ENCODE data around the gene RSPH9. TPM values are rescaled to one million over a fixed set of nuclear protein-coding genes. Genes with fewer than 3 reads are reported as not detected.
A peak's percentile ranks its signal among the peaks of the same experiment; 100 is the strongest.
"Not testable (repeated sequence)": the region's sequence is repeated elsewhere in the genome, so short reads cannot be mapped to it uniquely, and the experiment has no call there.

The RSPH9 gene
- total RNA-seq, 1 experiment from 2014 or later = not detected

DNA sequence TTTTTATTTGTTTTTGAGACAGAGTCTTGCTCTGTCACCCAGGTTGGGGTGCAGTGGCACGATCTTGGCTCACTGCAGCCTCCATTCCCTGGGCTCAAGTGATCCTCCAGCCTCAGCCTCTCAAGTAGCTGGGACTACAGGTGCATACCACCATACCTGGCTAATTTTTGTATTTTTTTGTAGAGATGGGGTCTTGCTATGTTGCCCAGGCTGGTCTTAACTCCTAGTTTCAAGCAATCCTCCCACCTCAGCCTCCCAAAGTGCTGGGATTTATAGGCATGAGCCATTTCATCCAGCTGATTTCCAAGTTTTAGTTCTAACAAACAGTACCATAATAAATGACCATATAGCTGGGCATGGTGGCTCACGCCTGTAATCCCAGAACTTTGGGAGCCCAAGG is 8.0 kb downstream of the RSPH9 start:
- not testable (repeated sequence) for H3K27me3 ChIP-seq, H3K36me3 ChIP-seq, H3K9me3 ChIP-seq, DNase-seq, H3K4me3 ChIP-seq

DNA sequence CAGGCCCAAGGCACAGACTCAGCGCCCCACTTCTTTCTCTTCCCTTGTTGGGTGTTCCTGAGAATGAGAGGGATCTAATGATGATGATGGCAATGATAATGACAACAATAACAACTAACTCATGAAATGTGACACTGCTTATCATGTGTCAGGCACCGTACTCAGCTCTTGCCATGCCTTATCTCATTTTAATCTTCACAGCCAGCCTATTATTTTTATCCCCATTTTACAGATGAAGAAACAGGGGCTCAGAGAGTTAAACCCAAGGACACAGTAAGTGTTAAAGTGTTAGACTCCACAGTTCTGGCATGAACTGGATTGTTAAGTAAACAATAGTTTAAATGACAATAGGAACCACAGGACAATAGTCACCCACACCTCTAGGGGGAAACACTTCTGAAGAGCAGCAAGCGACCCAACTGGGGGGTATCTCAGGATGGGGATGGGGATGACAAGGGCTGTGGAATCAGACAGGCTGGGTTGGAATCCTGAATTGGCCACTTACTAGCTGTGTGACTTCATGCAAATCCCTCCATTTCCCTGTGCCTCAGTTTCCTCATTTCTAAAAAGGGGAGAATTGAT is 12.5 kb downstream of the RSPH9 start:
- H3K27me3 ChIP-seq = no peaks in the 10 kb centered on the region
- no peaks in the 10 kb centered on the region for H3K9me3 ChIP-seq
- no peak overlapping the region for H3K4me3 ChIP-seq
- no peaks in the 10 kb centered on the region for H3K36me3 ChIP-seq
- DNase-seq = no peak

DNA sequence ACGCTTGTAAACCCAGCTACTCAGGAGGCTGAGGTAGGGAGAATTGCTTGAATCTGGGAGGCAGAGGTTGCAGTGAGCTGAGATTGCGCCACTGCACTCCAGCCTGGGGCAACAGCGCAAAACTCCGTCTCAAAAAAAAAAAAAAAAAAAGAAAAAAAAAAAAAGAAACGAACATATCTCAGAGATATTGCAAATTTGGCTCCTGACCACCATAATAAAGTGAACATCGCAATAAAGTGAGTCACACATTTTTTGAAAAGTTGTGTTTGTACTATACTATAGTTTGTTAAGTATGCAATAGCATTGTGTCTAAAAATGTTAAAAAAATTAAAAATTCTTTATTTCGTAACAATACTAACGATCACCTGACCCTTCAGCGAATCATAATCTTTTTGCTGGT is 13.3 kb downstream of the RSPH9 start:
- H3K9me3 ChIP-seq = no peaks in the 10 kb centered on the region
- H3K36me3 ChIP-seq = no peaks in the 10 kb centered on the region
- H3K27me3 ChIP-seq = no peaks in the 10 kb centered on the region
- DNase-seq = no peak
- no peak overlapping the region for H3K4me3 ChIP-seq

DNA sequence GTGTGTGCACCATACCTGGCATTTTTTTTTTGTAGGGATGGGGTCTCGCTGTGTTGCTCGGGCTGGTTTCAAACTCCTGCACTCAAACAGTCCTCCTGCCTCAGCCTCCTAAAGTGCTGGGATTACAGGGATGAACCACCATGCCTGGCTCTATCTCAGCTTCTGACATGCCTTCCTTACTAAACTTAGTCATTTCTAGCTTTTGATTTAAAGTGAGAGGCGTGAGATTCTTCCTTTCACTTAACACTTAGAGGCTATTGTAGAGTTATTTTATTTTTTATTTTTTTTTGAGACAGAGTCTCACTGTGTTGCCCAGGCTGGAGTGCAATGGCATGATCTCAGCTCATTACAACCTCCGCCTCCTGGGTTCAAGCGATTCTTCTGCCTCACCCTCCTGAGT is 18.1 kb downstream of the RSPH9 start:
- H3K9me3 ChIP-seq, H3K4me3 ChIP-seq, H3K36me3 ChIP-seq, DNase-seq, H3K27me3 ChIP-seq: not testable (repeated sequence)

DNA sequence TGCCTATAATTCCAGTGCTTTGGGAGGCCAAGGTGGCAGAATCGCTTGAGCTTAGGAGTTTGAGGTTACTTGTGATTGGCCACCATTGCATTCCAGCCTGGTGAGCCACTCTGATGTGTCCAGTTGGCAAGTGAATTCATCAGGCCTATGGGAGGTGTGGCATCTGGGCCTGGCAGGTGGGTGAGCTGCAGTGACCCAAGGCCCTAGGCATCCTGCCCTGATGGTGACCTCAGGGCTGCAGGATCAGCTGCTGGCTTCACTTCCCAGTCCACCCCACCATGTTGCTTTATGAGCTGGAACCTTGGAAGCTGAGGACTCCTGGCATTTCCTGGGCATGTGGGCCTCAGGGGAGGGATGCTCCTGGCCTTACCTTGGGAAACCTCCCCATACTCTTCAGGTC is 20.5 kb downstream of the RSPH9 start:
- Histone ChIP-seq H3K4me3 (no peak overlapping the region), H3K27me3 (no peaks in the 10 kb centered on the region), H3K9me3 (no peaks in the 10 kb centered on the region), H3K36me3 (no peaks in the 10 kb centered on the region)
- DNase-seq = peak; percentile 90

DNA sequence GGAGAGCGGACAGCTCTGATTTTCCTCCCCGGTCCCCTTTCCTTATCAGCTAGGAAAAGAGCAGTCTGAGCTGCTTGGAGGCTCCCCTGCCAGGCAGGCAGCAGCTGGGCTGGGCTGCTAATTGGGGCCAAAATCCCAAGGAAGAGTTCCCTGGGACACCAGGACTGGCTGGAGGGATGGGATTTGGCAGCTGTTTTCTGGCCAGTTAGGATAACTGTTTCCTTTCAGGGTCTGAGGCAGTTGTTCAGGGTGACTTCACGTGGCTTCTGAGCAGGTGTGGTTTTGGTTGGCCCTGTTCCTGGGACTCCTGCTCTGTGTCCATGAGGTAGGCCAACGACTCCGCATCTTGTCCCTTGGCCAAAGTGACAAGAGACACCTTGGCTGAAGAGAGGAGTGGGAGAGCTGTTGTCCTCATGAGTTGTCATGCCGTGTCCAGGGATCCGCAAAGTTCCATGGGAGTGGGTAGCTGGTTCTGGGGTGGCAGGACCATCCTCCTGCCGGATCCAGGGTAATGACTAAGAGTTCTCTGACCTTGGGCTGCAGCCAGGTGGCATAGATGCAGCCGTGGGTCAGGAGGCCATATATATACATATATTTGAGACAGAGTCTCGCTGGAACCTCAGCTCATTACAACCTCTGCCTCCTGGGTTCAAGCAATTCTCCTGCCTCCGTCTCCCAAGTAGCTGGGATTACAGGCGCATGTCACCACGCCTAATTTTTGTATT is 21.5 kb downstream of the RSPH9 start:
- no peak overlapping the region for H3K4me3 ChIP-seq
- H3K9me3 ChIP-seq = no peaks in the 10 kb centered on the region
- peak; percentile 27 for DNase-seq
- no peaks in the 10 kb centered on the region for H3K36me3 ChIP-seq
- no peaks in the 10 kb centered on the region for H3K27me3 ChIP-seq

DNA sequence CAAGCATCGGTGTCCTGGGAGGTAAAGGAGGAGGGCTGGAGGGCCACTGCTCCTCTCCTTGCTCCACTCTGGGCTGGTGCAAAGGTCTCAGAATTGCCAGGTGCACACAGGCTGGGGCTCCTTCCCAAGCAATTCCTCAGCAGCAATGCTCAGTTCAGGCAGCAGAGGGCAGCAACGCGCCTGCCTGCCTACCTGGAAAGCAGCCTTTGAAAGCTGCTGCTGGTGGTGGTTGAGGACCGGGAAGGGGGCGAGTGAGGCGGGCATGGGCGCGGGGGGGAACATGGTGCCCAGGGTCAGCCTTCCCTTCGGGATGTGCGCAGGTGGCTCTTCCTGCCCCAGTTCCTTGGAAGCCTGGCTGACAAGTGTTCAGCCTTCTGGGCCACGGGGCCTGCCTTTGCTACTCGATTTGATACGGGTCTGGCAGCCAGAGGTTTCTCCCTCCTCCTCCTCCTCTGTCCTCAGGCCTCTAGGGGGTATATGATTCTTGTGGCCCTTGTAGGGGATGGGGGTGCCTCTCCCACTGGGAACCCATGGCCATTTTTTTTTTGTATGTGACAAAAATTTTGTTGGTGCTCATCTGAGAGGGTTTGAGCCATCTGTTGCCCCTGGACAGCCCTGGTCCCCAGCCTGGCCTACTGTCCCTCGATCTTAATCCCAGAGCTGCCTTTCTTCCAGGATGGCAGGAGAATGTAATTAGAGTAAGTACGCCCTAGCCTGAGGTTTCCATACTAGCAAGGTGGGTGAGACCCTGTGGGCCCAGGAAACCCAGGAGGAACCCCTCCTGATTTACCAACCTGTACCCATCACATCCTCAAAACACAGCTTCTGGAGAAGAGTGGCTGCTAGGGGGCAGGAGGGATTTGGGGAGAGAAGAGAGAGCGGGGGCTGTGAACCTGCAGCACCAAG is 22.7 kb downstream of the RSPH9 start:
- Histone ChIP-seq H3K36me3 (no peaks in the 10 kb centered on the region), H3K9me3 (no peaks in the 10 kb centered on the region), H3K4me3 (no peak overlapping the region), H3K27me3 (no peaks in the 10 kb centered on the region)
- DNase-seq = peak; percentile 54

DNA sequence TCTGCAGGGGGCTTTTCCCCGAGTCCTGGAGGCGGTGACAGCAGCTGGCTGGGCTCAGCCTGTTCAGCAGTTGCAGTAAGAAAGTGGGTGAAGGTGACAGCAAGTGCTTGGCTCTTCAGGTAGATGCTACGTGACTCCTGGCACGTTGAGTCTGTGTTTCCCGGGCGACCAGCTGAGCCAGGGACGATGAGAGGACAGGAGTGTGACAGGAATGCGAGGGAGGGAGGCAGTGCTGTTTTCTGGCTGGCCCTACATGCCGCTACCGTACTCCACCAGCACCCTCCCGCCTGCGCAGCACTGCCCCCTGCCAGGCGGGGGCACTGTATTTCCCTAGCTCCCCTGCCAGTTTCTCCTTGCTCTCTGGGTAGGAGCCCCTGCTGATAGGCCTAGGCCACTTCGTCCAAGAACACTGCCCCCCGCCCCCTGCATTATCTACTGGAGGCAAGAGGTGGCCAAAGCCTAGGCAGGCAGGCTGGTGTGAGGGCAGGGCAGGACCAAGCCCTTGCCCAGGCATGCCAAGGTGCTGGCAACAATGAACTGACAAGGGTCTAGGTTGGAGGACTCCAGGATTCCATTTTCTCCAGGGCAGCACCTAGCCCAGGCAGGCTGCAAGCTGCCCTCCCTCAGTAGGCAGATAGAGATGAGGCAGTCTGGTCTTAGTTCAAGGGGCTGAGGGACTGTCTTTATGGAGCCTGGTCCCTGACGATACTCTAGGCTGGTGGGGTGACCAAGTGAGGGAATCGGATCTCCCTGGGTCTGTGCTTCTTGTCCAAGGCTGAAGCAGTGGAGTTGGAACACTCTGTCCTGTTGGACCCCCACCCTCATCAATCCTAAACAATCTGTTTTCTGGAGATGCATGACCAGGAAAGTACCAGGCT is 23.6 kb downstream of the RSPH9 start:
- H3K36me3 ChIP-seq = no peaks in the 10 kb centered on the region
- no peak for DNase-seq
- no peaks in the 10 kb centered on the region for H3K27me3 ChIP-seq
- no peak overlapping the region for H3K4me3 ChIP-seq
- H3K9me3 ChIP-seq = no peaks in the 10 kb centered on the region

DNA sequence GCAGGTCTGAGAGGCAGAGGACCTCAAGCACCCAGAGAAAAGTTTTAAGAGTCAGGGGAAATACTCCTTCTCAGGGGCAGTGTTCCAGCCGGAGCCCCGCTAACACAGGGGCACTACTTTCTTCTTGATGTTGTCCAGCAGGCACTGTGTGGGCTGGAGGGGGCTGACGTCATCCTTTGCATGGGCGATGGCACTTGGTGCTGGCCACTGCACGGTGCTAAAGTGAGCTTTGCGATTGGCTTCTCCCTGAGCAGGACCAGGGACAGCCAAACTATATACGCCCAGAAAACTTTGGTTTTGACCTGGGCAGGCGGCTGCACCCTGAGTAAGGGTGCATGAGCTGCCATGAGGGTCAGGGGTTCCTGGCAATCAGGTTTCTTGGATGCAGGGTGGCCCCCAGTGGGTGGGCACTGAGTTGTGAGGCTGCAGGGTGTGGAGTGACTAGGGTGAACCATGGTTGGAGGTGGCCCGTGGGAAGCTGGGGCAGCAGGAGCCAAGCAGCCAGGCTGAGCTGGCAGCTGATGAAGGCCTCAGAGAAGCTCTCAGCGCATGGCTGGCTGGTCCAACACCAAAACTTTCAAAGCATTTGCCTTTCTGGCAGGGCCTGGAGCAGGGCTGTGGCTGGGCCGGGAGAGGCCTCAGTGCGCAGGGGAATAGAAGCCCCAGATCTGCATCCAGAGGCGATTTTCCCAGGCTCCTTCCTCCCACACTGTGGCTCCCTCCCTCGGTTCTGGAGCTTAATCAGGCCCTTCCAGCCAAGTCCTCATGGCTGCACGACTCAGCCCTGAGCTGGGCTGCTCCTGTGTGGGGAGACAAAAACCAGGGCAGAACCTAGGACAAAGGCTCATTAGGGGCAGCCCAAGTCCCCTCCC is 24.4 kb downstream of the RSPH9 start:
- Histone ChIP-seq H3K36me3 (no peaks in the 10 kb centered on the region), H3K27me3 (no peaks in the 10 kb centered on the region), H3K4me3 (no peak overlapping the region), H3K9me3 (no peaks in the 10 kb centered on the region)
- DNase-seq = peak; percentile 55

DNA sequence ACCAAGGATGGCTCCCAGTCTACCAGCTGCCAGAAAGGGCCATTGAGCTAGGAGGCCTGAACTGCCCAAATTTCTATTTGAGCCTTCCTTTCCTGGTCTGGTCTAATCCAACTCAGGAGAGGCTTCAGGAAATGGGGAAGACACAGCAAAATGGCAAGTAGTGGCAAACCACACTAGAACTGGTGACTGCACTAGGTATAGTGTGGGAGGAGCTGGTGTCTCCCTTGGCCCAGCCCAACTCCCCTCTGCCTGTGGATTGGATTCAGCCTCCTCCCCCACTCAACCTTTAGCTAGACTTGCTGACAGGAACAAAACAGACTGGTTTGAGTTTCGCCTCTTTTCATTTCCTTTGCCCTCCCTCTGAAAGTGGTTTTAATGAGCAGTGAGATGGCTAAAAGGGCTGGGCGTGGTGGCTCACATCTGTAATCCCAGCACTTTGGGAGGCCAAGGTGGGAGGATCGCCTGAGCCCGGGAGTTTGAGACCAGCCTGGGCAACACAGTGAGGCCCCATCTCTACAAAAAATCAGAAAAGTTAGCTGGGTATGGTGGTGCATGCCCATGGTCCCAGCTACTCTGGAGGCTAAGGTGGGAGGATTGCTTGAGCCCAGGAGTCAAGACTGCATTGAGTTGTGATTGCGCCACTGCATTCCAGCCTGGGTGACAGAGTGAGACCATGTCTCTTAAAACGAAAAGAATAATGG is 25.2 kb downstream of the RSPH9 start:
- Histone ChIP-seq H3K27me3 (no peaks in the 10 kb centered on the region), H3K4me3 (no peak overlapping the region), H3K9me3 (no peaks in the 10 kb centered on the region), H3K36me3 (no peaks in the 10 kb centered on the region)
- DNase-seq = no peak

DNA sequence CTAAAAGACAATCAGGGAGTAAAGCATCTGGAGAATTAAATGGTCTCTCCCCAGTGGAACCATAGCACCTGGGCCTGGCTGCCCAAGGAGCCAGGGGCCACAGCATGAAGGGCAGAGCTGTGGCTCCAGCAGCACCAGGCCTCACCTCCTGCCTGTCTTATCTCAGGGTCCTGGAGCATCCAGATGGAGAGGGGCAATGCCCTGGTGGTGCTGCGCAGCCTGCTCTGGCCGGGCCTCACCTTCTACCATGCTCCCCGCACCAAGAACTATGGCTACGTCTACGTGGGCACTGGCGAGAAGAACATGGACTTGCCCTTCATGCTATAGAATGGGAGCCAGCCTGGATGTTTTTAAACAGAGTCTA is 25.8 kb downstream of the RSPH9 start:
- no peaks in the 10 kb centered on the region for H3K36me3 ChIP-seq
- H3K9me3 ChIP-seq = no peaks in the 10 kb centered on the region
- no peak for DNase-seq
- no peak overlapping the region for H3K4me3 ChIP-seq
- H3K27me3 ChIP-seq = no peaks in the 10 kb centered on the region

DNA sequence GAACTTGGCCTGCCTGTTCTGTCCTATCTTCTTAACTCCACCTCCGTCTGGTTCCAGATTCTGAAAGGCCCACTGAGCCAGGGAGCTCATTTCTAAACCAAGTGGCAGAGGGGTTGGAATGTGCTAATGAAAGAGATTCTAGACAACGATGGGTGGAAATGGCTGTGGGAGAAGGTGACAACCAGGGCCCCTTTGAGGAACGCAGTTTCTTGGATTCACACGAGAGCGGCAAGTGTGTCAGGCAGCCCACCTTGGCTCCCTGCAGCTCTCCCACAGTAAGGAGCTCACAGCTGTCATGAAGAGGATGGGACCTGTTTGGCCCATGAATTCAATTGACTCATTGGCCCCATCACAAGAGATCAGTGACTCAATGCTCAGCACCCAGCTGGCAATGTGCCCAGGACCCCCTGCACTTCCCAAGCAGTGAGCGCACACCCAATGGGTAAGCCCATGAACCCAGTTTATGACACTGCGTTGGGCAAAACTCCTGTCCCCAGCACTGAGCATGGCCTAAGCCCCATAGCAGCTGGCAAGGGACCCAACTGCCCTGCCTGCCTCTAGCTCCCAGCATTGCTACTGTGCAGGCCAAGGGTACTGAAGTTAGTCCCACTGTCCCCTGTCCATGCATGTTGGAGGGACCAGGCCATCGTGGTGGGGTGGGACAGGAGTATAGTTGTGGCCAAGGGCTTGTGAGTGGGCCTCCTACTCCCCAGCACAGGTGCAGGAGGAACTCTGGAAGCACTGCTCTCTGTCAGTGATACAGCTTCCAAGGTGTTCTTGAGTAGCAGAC is 26.4 kb downstream of the RSPH9 start:
- no peaks in the 10 kb centered on the region for H3K27me3 ChIP-seq
- peak; percentile 12 for DNase-seq
- no peak overlapping the region for H3K4me3 ChIP-seq
- H3K36me3 ChIP-seq = no peaks in the 10 kb centered on the region
- no peaks in the 10 kb centered on the region for H3K9me3 ChIP-seq

DNA sequence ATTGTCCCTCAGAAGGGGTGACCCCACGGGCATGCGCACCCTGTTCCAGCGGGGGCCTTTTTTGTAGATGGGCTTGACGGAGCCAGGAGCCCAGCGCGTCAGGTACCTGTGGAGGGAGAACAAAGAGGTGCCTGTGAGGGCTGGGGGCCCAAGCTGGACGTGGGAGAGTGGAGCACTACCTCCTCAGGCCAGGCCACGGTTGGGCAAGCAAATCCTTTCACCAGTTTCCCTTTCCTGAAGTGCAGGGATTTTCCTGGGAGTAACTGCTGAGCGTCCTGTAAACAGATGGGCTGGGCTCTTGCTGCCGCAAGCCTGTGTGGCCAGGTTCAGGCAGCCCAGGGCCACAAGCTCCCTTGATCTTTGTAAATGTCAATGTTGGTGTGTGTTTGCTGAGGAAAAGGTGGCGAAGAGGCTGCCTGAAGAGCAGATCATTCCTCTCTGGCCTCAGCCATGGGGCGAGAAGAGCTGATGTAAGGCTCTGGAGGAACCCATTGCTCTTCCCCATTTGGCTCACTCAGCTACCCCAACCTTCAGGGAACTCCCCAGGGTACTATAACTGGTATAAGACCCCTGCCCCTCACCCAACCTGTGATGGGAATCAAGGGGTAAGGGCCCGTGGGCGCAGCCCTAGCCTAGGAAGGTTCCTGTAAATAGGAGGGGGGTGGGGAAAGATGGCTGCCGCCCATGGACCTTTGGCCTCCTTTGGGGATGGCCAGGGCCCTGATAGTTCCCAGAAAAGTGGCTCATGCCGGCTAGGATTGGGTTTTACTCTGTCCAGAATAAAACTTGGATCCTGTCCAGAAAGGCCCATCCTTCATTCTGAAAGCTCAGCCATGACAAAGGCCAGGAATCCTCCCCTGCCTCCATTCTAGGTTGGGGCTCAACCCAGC is 27.2 kb downstream of the RSPH9 start:
- Histone ChIP-seq H3K36me3 (no peaks in the 10 kb centered on the region), H3K27me3 (no peaks in the 10 kb centered on the region), H3K9me3 (no peaks in the 10 kb centered on the region), H3K4me3 (no peak overlapping the region)
- DNase-seq = no peak
